ENCODE results near the gene CD300LF. TPM values are rescaled to one million over a fixed set of nuclear protein-coding genes. Genes with fewer than 3 reads are reported as not detected.
A peak's percentile ranks its signal among the peaks of the same experiment; 100 is the strongest.

CD300LF gene
- total RNA-seq, 4 donors from 2014 or later = 1.1 to 1.7 TPM; not detected in 2

- peak overlapping the region; percentile 39 to 82 (median 76) for H3K27ac ChIP-seq
- peak overlapping the region; percentile 47 to 60 (median 50) for H3K4me3 ChIP-seq
- DNase-seq = peak; percentile 70 to 91 (median 85)
- TF ChIP-seq CTCF (IDR thresholded peaks at IDR 0.05) = no peak
- no peak for TF ChIP-seq POLR2A (IDR thresholded peaks at IDR 0.05)
- no peaks in the 10 kb centered on the region for H3K36me3 ChIP-seq
- peaks cover 3 to 46% (median 28%) of the 10 kb centered on the region in 4 donors for H3K4me1 ChIP-seq
- no peaks in the 10 kb centered on the region for H3K9me3 ChIP-seq
- H3K27me3 ChIP-seq = peaks cover 0 to 6% of the 10 kb centered on the region in 2 donors
These were observed 25.6 kb upstream of the CD300LF start for GRCh38 chr17:74738051-74738996.

- H3K4me1 ChIP-seq = peaks cover 3 to 38% (median 25%) of the 10 kb centered on the region in 4 donors
- H3K27ac ChIP-seq = peak overlapping the region; percentile 39 to 82 (median 76)
- DNase-seq = peak; percentile 58 to 75 (median 59)
- no peaks in the 10 kb centered on the region for H3K9me3 ChIP-seq
- H3K4me3 ChIP-seq = peak overlapping the region; percentile 47 to 60 (median 50)
- no peaks in the 10 kb centered on the region for H3K36me3 ChIP-seq
- peaks cover 0 to 6% of the 10 kb centered on the region in 2 donors for H3K27me3 ChIP-seq
- no peak for TF ChIP-seq POLR2A (IDR thresholded peaks at IDR 0.05)
- peak in 5 of 6 experiments; percentile 27 to 41 (median 37) for TF ChIP-seq CTCF (IDR thresholded peaks at IDR 0.05)
These were observed 24.8 kb upstream of the CD300LF start for GRCh38 chr17:74737299-74738050.

GRCh38 chr17:74736513-74737298 lies 24.0 kb upstream of the CD300LF start, which contains the start of gene RAB37:
RAB37 (plus strand) TSS chr17:74737256; CDS start chr17:74737273, 17 bp downstream.
- H3K27me3 ChIP-seq = peaks cover 0 to 6% of the 10 kb centered on the region in 2 donors
- peaks cover 3 to 32% (median 21%) of the 10 kb centered on the region in 4 donors for H3K4me1 ChIP-seq
- no peaks in the 10 kb centered on the region for H3K36me3 ChIP-seq
- TF ChIP-seq POLR2A (IDR thresholded peaks at IDR 0.05) (no peak), CTCF (IDR thresholded peaks at IDR 0.05) (peak; percentile 45 to 66 (median 54))
- peak within 1 kb of the TSS; percentile 47 to 60 (median 50) for H3K4me3 ChIP-seq
- peak; percentile 70 to 90 (median 88) for DNase-seq
- no peaks in the 10 kb centered on the region for H3K9me3 ChIP-seq
- peak within 1 kb of the TSS; percentile 39 to 82 (median 76) for H3K27ac ChIP-seq

- Histone ChIP-seq H3K27me3 (peaks cover 0 to 6% of the 10 kb centered on the region in 2 donors), H3K36me3 (no peaks in the 10 kb centered on the region), H3K4me1 (peaks cover 3 to 27% (median 18%) of the 10 kb centered on the region in 4 donors), H3K9me3 (no peaks in the 10 kb centered on the region), H3K4me3 (no peak overlapping the region), H3K27ac (no peak overlapping the region)
- TF ChIP-seq POLR2A (IDR thresholded peaks at IDR 0.05) = no peak
- no peak for TF ChIP-seq CTCF (IDR thresholded peaks at IDR 0.05)
- no peak for DNase-seq
These were observed 21.5 kb upstream of the CD300LF start for GRCh38 chr17:74734256-74734655.
